GM19193 (cell line): Measurements from ENCODE around the gene ITGB7.

Experiments
- POLR2A ChIP-seq: IDR thresholded peaks from 4 replicates; pipeline ENCODE4 v1.6.1; 2011; ENCODE audit not compliant: insufficient read depth, insufficient read length; ENCODE audit errors: extremely low read depth

Gene ITGB7

DNA sequence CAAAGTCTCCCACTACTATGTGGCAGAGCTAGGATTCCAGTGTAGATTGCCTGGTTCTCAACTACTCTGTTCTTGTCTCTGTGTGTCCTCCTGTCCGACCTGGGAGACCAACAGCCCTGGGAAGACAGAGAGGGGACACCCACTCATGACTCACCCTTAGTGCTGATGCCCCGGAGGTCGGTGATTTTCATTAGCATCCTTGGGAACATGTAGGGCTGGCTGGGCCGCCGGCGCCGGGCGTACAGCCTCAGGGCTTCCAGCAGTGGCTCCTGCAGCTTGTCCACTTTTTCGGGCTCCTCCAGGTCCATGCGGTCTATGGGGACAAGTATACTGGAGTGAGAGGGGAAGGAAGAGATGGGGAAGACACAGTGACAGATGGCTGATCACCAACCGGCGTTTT, 5.9 kb upstream of the ITGB7 start:
- no peak for TF ChIP-seq POLR2A

GRCh38 chr12:53211476-53212381, 4.7 kb upstream of the ITGB7 start:
- no peak for TF ChIP-seq POLR2A

GRCh38 chr12:53210843-53211242, 3.8 kb upstream of the ITGB7 start:
- TF ChIP-seq POLR2A = no peak

GRCh38 chr12:53208877-53209463, 1.9 kb upstream of the ITGB7 start:
- TF ChIP-seq POLR2A = peak; percentile 37

DNA sequence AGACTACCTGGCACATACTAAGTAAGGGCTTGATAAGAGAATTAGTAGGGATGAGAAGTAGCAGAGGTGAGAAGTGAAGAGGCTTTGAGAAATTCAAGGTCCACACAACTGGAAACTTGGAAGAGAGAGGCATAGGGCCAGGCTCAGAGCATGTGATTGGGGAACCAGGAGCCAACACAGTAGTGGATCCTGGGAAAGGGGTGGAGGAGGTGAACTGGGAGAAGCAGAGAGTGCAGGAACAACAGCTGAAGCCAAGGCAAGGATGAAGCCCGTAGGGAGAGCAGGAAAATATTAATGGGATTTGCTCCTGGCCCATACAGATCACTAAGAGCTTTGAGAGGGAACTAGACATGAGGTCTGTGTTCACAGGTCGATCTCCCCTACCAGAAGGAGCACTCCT, 1.4 kb upstream of the ITGB7 start:
- TF ChIP-seq POLR2A = no peak

DNA sequence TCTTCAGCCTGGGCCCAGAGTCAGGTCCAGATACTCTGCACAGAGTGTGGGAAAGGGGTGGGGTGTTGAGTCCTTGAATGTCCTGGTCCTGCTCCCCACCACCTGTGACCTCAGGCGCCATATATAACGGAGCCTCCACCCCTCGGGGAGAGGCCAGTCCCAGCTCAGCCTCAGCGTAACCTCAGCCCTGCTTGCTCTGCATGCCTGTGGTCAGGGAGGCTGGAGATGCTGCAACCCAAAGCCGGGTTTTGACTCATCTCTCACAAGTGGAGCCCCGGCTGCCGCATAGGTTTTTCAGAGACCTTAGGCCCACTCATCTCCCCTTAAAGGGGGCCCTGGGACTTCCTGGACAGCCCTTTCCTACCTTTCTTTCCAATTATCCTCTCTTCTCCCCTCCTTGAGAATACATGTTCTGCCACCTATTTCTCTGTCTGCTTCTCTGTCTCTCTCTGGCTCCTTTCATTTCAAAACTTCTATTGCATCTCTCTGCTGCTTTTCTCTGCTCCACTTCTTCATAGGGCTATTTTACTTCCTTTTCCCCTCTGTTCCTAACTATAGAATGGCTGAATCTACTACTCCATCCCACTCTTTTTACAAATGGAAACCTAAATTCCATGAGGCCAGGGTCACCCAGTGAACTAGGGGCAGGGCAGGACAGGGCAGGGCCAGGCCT, 1.2 kb downstream of the ITGB7 start:
- peak; percentile 69 for TF ChIP-seq POLR2A

- TF ChIP-seq POLR2A = no peak
Measured at GRCh38 chr12:53204351-53204750, 2.7 kb downstream of the ITGB7 start.

DNA sequence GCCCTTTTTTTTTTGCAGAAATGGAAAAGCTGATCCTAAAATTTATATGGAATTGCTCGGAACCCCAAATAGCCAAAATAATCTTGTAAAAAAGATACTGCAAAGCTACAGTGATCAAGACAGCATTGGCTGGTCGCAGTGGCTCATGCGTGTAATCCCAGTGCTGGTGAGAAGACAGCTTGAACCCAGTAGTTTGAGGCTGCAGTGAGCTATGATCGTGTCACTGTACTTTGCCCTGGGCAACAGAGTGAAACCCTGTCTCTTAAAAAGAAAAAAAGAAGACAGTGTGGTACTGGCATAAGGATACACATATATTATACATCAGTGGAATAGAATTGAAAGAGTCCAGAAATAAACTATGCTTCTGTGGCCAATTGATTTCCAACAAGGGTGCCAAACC, 5.4 kb downstream of the ITGB7 start:
- no peak for TF ChIP-seq POLR2A

- no peak for TF ChIP-seq POLR2A
Measured at GRCh38 chr12:53201177-53201541, 5.9 kb downstream of the ITGB7 start.

- TF ChIP-seq POLR2A = no peak
Measured at GRCh38 chr12:53200458-53201176, 6.4 kb downstream of the ITGB7 start.

GRCh38 chr12:53200107-53200457, 7.0 kb downstream of the ITGB7 start:
- no peak for TF ChIP-seq POLR2A

DNA sequence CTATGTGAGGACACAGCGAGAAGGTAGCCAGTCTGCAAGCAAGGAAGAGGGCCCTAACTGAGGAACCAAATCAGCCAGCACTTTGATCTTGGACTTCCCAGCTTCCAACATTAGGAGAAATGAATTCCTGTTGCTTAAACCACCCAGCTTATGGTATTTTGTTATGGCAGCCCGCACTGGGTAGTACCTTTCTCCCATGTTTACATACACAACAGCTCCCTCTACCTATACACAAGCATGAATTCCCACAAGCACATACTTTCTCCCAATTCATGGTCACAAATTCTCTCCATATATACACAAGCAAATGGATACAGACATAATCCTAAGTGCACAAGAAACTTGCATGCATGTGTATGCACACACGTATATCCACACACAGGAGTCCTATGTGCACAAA, 7.4 kb downstream of the ITGB7 start:
- no peak for TF ChIP-seq POLR2A

GRCh38 chr12:53198486-53199110, 8.5 kb downstream of the ITGB7 start:
- TF ChIP-seq POLR2A = no peak

DNA sequence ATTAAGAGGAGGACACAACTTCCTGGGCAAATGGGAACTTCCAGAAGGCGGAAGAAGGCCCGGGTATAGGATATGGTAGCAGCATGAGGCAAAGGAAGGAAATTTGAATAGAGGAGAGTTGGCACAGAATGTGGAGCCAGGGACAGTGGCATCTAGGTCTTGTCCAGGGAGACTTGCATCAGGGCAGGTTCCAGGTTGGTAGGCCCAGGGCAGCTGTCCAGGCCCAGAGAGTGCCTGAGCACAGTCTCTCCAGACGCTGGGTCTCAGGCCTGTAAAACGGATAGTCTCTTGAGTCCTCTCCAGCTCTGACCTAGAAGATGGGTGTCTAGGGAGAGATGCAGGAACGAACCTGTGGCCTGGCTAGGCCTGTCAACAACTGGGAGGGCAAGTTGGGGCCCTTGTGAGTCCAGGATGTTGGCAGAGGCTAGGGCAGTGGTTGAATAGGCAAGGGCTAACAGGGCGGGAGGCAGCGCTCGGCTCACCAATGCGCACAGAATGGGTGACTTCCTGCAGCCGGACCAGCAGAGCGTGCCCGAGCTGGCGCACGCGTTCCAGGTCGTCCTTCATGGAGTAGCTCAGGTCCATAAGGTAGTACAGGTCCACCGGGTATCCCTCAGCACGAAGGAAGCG, 9.9 kb downstream of the ITGB7 start:
- TF ChIP-seq POLR2A = no peak

DNA sequence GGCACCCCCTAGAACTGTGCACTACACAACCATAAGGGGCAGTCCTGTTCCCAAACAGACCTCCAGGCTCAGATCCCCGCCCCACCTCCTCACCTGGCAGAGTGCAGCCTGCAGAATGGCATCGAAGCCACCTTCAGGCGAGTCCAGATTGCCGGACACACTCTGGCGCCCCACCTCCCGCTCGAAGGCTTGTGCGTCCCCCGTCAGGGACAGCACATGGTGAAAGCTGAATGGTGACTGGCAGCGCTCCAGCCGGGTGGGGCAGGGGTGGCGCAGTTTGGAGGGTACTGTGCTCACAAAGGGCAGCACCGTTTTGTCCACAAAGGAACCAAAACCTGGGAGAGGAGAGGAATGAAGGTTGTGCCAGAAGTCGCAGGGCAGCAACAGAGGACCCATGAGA, 10.6 kb downstream of the ITGB7 start:
- TF ChIP-seq POLR2A = no peak
